Osteocyte (in vitro differentiated cells): ENCODE measurements around the gene DENND4B. TPM values are rescaled to one million over a fixed set of nuclear protein-coding genes. Genes with fewer than 3 reads are reported as not detected.

Experiments used
- DNase-seq: peaks from one replicate; pipeline ENCODE4 v3.0.0; 2021; ENCODE audit warnings: mixed read lengths; ENCODE audit not compliant: unreplicated experiment; ENCODE audit errors: extremely low spot score
- H3K27ac Mint-ChIP-seq: one replicate; pipeline ENCODE4 v1.8.0; 2021; ENCODE audit warnings: mild to moderate bottlenecking, mixed read lengths; ENCODE audit not compliant: unreplicated experiment
- H3K27me3 Mint-ChIP-seq: one replicate; pipeline ENCODE4 v1.8.0; 2021; ENCODE audit warnings: mixed read lengths; ENCODE audit not compliant: unreplicated experiment
- H3K36me3 Mint-ChIP-seq: one replicate; pipeline ENCODE4 v1.8.0; 2021; ENCODE audit warnings: mixed read lengths; ENCODE audit not compliant: unreplicated experiment
- H3K4me1 Mint-ChIP-seq: one replicate; pipeline ENCODE4 v1.8.0; 2021; ENCODE audit warnings: mixed read lengths; ENCODE audit not compliant: unreplicated experiment
- H3K4me3 Mint-ChIP-seq: one replicate; pipeline ENCODE4 v1.8.0; 2021; ENCODE audit warnings: mild to moderate bottlenecking, moderate library complexity, mixed read lengths; ENCODE audit not compliant: unreplicated experiment
- H3K9me3 Mint-ChIP-seq: one replicate; pipeline ENCODE4 v1.8.0; 2021; ENCODE audit warnings: mixed read lengths; ENCODE audit not compliant: unreplicated experiment
- total RNA-seq: library from RNA; stranded (reverse); gene quantifications from 2 replicates; pipeline ENCODE4 v1.2.1, GENCODE V29; 2021
- TF ChIP-seq, protein P1 (sequence below): fragments of 200-600 bp; sonication (generic); IDR thresholded peaks from 2 replicates; pipeline ENCODE4 v1.5.0; 2021; ENCODE audit warnings: antibody characterized with exemption, mild to moderate bottlenecking, moderate library complexity

DENND4B gene
- total RNA-seq, 1 donor from 2014 or later, result 53.1 TPM

DNA sequence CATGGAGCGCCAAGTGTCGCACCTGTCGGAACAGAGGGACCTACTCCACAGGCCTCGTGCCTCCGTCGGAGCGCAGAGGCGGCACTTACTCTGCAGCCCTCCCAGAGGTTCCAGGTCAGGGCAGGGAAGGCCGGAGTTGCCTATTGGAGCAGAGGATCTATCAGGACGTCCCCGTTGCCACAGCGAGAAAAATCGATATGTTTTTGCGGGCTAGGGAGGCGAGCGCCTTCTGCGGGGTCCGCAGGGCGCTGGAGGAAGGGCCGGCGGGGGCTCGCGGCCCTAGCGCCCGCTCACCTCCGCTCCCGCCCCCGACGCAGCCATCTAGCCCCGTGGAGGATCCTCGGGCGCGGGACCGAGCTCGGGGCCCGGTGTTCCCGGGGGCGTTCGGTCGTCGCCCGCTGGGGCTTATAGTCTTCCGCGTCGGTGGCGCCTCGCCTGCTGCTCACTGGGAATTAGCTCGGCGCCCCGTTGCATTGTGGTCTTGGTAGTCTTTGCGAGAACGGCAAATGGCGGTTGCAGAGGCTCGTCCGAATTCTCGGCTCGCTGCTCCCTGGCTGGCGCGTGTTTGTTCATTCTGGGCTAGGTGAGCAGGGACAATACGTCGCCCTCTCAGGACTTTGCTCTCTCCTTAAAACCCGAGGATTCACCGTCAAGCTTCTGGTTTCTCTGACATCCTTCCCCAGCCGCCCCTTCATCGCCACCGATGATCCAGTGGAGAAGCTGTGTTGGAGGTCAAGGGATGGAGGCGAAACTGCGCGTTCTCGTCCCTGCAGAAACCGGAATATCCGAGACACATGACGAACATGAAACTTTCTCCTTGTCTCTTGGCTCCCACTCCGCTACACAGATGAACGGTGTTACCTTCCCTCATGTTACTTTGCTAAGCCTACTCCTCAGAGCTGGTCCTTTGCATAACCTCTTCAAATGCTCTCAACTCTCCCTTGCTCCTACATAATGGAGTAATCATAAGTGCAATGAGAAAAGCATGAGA lies 31.0 kb upstream of the DENND4B start, which contains the start of gene JTB:
Gene JTB, minus strand, starts transcription at position 425 of the 991 bp plus-strand sequence. Its CDS starts 422 bp downstream, at position 3.
- no peaks in the 10 kb centered on the region for H3K27me3 Mint-ChIP-seq
- peaks cover 31% of the 10 kb centered on the region for H3K4me1 Mint-ChIP-seq
- TF ChIP-seq, protein P1, sequence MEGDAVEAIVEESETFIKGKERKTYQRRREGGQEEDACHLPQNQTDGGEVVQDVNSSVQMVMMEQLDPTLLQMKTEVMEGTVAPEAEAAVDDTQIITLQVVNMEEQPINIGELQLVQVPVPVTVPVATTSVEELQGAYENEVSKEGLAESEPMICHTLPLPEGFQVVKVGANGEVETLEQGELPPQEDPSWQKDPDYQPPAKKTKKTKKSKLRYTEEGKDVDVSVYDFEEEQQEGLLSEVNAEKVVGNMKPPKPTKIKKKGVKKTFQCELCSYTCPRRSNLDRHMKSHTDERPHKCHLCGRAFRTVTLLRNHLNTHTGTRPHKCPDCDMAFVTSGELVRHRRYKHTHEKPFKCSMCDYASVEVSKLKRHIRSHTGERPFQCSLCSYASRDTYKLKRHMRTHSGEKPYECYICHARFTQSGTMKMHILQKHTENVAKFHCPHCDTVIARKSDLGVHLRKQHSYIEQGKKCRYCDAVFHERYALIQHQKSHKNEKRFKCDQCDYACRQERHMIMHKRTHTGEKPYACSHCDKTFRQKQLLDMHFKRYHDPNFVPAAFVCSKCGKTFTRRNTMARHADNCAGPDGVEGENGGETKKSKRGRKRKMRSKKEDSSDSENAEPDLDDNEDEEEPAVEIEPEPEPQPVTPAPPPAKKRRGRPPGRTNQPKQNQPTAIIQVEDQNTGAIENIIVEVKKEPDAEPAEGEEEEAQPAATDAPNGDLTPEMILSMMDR, result no peak
- H3K4me3 Mint-ChIP-seq, result peak within 1 kb of the TSS; percentile 98
- peaks cover 21% of the 10 kb centered on the region for H3K36me3 Mint-ChIP-seq
- H3K27ac Mint-ChIP-seq, result peak within 1 kb of the TSS; percentile 96
- DNase-seq, result peak; percentile 91
- no peaks in the 10 kb centered on the region for H3K9me3 Mint-ChIP-seq

DNA sequence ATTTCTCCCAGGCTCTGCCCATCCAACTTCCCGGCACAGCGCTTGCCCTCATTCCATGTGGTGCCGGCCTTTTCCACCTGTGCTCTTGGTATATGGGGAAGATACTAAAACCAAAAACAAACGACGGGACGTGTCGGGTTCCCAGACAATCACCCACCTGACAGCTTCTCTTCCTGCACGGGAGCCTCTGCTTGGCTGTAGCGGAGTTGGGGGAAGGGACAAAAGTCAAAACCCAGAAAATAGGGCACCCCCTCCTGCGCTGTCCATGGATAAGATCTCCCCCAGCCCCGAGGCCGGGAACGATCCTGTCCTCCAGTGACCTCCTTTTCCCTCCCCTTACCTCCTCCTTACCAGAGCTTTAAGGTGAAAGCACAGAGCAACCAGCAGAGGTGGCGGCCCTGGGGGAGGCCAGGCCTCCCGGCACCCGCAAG lies 30.3 kb upstream of the DENND4B start:
- H3K27me3 Mint-ChIP-seq, result no peaks in the 10 kb centered on the region
- TF ChIP-seq, protein P1, result no peak
- H3K36me3 Mint-ChIP-seq, result peaks cover 16% of the 10 kb centered on the region
- peak overlapping the region; percentile 98 for H3K4me3 Mint-ChIP-seq
- H3K27ac Mint-ChIP-seq, result peak overlapping the region; percentile 84
- H3K9me3 Mint-ChIP-seq, result no peaks in the 10 kb centered on the region
- H3K4me1 Mint-ChIP-seq, result peaks cover 30% of the 10 kb centered on the region
- no peak for DNase-seq

DNA sequence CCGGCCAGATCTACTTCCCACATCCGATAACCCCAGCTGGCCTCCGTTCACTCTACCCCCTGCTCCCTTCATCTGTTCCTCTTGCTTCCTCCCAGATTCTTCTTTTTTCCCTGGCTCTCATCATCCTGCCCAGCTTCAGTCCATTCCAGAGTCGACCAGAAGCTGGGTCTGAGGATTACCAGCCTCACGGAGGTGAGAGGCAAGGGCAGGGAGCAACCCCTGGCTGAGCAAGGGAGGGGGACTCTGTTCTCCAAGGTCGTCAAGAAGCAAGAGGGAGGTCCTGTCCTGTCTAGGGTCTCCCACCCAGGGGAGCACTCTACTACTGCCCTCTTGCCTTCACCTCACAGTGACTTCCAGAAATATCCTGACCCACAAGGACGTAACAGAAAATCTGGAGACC lies 27.0 kb upstream of the DENND4B start:
- Mint-ChIP-seq H3K9me3 (no peaks in the 10 kb centered on the region), H3K27me3 (no peaks in the 10 kb centered on the region), H3K4me1 (peaks cover 27% of the 10 kb centered on the region), H3K27ac (no peak overlapping the region), H3K4me3 (no peak overlapping the region), H3K36me3 (peaks cover 15% of the 10 kb centered on the region)
- no peak for DNase-seq
- TF ChIP-seq, protein P1, result no peak

DNA sequence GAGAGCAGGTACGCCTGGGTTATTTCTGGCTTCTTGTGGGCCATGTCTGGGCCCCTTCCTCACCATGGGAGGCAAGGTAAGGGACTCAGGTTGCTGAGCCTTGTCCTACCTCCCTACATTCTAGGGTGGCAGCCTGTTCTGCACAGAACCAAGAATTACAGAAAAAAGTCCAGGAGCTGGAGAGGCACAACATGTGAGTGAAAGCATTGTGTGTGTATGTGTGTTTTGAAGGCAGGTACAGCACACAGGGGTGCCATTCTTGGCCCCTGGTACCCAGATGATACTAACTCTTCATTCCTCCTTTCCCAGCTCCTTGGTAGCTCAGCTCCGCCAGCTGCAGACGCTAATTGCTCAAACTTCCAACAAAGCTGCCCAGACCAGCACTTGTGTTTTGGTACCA lies 26.6 kb upstream of the DENND4B start:
- peaks cover 28% of the 10 kb centered on the region for H3K4me1 Mint-ChIP-seq
- H3K9me3 Mint-ChIP-seq, result no peaks in the 10 kb centered on the region
- no peak overlapping the region for H3K4me3 Mint-ChIP-seq
- no peak for DNase-seq
- H3K36me3 Mint-ChIP-seq, result peaks cover 15% of the 10 kb centered on the region
- peak overlapping the region; percentile 52 for H3K27ac Mint-ChIP-seq
- TF ChIP-seq, protein P1, result no peak
- H3K27me3 Mint-ChIP-seq, result no peaks in the 10 kb centered on the region

DNA sequence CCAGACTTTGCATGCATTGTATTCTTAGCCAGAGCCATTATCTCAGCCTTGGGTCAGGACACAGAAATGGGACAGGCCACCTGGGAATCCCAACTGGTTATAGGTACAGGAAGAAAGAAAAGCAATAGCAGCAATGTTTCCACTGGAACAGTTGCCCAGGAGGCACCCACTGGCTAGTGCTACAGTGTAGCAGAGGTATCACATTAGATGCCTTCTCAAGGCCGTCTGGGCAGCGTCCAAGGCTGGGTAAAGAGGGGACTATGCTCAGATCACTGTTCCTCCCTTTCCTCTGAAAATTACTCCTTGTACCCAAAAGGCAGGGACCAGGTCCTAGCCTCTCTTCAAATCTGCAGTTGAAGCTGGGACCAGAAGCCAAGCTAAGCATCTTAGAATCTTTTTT lies 23.8 kb upstream of the DENND4B start:
- no peaks in the 10 kb centered on the region for H3K27me3 Mint-ChIP-seq
- TF ChIP-seq, protein P1, result no peak
- H3K27ac Mint-ChIP-seq, result no peak overlapping the region
- no peak for DNase-seq
- no peak overlapping the region for H3K4me3 Mint-ChIP-seq
- H3K4me1 Mint-ChIP-seq, result peaks cover 33% of the 10 kb centered on the region
- H3K9me3 Mint-ChIP-seq, result no peaks in the 10 kb centered on the region
- H3K36me3 Mint-ChIP-seq, result peaks cover 9% of the 10 kb centered on the region
